IPS-18c (cell line): ENCODE results near the gene LONRF3.

Experiments
- H3K4me3 ChIP-seq: 2 replicates; pipeline ENCODE4 v1.7.0; 2013; ENCODE audit warnings: low read depth, mild to moderate bottlenecking, low read length, moderate library complexity; ENCODE audit not compliant: insufficient read depth
- H3K9me3 ChIP-seq: one replicate; pipeline ENCODE4 v1.6.1; 2013; ENCODE audit warnings: mild to moderate bottlenecking, low read length, moderate library complexity; ENCODE audit not compliant: control insufficient read depth, insufficient read depth

Gene LONRF3

DNA sequence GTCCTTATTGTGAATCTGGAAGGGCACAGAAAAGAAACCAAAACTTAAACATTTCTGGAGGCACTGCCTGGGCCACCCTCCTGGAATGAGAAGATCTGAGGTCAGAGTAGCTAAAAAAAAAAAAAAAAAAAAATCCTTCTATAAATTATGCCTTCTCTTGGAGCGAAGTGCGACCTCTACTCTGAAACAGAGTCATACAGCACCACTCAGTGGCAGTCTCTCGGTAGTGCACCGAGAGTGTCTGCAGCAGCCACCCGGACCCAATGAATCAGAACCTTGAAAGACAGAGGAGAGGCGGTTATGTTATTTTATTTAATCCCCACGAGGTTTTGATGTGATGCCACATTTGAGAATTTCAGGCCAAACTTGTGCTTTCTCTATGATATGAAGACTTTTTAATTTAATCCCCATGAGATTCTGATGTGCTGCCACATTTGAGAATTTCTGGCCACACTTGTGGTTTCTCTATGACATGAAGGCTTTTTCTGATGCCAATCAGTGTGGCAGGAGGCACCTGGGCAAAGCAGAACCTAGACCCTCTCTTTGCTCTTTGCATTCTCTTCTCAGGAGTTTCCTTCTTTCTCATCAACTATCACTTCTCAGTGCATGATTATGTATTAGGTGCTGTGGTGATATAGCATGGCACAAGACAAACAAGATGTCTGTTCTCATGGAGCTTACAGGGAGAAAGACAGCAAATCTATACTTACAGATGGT lies 92.8 kb downstream of the LONRF3 start:
- peaks cover 4% of the 10 kb centered on the region for H3K9me3 ChIP-seq
- no peak overlapping the region for H3K4me3 ChIP-seq
